K562 (cell line): Measurements from ENCODE around the gene ATP6V0C.
"Not testable (repeated sequence)": the region's sequence is repeated elsewhere in the genome, so short reads cannot be mapped to it uniquely, and the experiment has no call there.

ENCODE experiments used
- NFIC ChIP-seq: fragments of 450-650 bp; IDR thresholded peaks from 2 replicates; pipeline ENCODE4 v1.6.1; 2017; ENCODE audit warnings: mild to moderate bottlenecking, inconsistent platforms
- POLR2A ChIP-seq: fragments of 450-650 bp; conservative IDR thresholded peaks from 2 replicates; pipeline ENCODE4 v1.6.1; 2016
- SREBF2 ChIP-seq: sonication (generic); formaldehyde crosslinking; IDR thresholded peaks from 2 replicates; pipeline ENCODE4 v1.4.0; 2020; ENCODE audit warnings: mild to moderate bottlenecking, missing genetic modification reagents
- YY1 ChIP-seq, 3 experiments: IDR thresholded peaks; 2 replicates each; pipeline ENCODE4 v1.6.1; 2011; ENCODE audit warnings: low read length in 2 of 3, mild to moderate bottlenecking in 2 of 3, moderate library complexity in 2 of 3, borderline replicate concordance in 1 of 3, control low read depth in 1 of 3, low read depth in 1 of 3; ENCODE audit not compliant: insufficient read depth in 3 of 3, insufficient replicate concordance in 2 of 3, control insufficient read depth in 1 of 3, insufficient read length in 1 of 3; ENCODE audit errors: extremely low read depth in 1 of 3
- TF ChIP-seq, protein P1 (sequence below): fragments of 150-350 bp; IDR thresholded peaks from 2 replicates; pipeline ENCODE4 v1.6.1; 2014; ENCODE audit warnings: low read depth, mild to moderate bottlenecking, low read length, borderline replicate concordance
- TF ChIP-seq, protein P2 (sequence below): sonication (generic); formaldehyde crosslinking; IDR thresholded peaks from 2 replicates; pipeline ENCODE4 v1.9.0; 2022; ENCODE audit warnings: mild to moderate bottlenecking, missing genetic modification reagents
- TF ChIP-seq, protein P3 (sequence below): IDR thresholded peaks from 2 replicates; pipeline ENCODE4 v1.6.1; 2011; ENCODE audit warnings: borderline replicate concordance, low read depth, mild to moderate bottlenecking, moderate library complexity, low read length; ENCODE audit not compliant: insufficient read depth, poor library complexity, severe bottlenecking
- TF ChIP-seq, protein P4 (sequence below), 3 experiments: IDR thresholded peaks in 2 of 3; conservative IDR thresholded peaks in 1 of 3; 2 replicates each; pipeline ENCODE4 v1.5.1; 2011 to 2012; ENCODE audit warnings: low read length in 3 of 3, mild to moderate bottlenecking in 3 of 3, control low read depth in 2 of 3, improper control_type of control experiment in 1 of 3, inconsistent platforms in 1 of 3, low read depth in 1 of 3, mixed read lengths in 1 of 3, moderate library complexity in 1 of 3; ENCODE audit not compliant: insufficient read depth in 2 of 3

DNA sequence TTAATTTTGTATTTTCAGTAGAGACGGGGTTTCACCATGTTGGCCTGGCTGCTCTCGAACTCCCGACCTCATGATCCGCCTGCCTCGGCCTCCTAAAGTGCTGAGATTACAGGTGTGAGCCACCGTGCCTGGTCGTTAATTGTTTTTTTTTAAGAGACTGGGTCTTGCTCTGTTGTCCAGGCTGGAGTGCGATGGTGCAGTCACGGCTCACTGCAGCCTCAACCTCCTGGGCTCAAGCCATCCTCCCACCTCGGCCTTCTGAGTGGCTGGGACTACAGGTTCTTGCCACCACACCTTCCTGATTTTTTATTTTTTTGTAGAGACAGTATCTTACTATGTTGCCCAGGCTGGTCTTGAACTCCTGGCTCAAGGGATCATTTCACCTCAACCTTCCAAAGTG is 33.8 kb upstream of the ATP6V0C start:
- not testable (repeated sequence) for TF ChIP-seq SREBF2 (CRISPR knock-in tag); NFIC; POLR2A; YY1 (IDR thresholded peaks at IDR 0.05; ENCODE audit: borderline replicate concordance in 1 of 3, control insufficient read depth in 1 of 3, extremely low read depth in 1 of 3, insufficient read depth in 3 of 3, insufficient read length in 1 of 3, insufficient replicate concordance in 2 of 3, low read depth in 1 of 3, low read length in 2 of 3)
- TF ChIP-seq, protein P1, sequence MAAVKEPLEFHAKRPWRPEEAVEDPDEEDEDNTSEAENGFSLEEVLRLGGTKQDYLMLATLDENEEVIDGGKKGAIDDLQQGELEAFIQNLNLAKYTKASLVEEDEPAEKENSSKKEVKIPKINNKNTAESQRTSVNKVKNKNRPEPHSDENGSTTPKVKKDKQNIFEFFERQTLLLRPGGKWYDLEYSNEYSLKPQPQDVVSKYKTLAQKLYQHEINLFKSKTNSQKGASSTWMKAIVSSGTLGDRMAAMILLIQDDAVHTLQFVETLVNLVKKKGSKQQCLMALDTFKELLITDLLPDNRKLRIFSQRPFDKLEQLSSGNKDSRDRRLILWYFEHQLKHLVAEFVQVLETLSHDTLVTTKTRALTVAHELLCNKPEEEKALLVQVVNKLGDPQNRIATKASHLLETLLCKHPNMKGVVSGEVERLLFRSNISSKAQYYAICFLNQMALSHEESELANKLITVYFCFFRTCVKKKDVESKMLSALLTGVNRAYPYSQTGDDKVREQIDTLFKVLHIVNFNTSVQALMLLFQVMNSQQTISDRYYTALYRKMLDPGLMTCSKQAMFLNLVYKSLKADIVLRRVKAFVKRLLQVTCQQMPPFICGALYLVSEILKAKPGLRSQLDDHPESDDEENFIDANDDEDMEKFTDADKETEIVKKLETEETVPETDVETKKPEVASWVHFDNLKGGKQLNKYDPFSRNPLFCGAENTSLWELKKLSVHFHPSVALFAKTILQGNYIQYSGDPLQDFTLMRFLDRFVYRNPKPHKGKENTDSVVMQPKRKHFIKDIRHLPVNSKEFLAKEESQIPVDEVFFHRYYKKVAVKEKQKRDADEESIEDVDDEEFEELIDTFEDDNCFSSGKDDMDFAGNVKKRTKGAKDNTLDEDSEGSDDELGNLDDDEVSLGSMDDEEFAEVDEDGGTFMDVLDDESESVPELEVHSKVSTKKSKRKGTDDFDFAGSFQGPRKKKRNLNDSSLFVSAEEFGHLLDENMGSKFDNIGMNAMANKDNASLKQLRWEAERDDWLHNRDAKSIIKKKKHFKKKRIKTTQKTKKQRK: not testable (repeated sequence)
- TF ChIP-seq, protein P2, sequence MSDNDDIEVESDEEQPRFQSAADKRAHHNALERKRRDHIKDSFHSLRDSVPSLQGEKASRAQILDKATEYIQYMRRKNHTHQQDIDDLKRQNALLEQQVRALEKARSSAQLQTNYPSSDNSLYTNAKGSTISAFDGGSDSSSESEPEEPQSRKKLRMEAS (CRISPR knock-in tag): not testable (repeated sequence)
- TF ChIP-seq, protein P3, sequence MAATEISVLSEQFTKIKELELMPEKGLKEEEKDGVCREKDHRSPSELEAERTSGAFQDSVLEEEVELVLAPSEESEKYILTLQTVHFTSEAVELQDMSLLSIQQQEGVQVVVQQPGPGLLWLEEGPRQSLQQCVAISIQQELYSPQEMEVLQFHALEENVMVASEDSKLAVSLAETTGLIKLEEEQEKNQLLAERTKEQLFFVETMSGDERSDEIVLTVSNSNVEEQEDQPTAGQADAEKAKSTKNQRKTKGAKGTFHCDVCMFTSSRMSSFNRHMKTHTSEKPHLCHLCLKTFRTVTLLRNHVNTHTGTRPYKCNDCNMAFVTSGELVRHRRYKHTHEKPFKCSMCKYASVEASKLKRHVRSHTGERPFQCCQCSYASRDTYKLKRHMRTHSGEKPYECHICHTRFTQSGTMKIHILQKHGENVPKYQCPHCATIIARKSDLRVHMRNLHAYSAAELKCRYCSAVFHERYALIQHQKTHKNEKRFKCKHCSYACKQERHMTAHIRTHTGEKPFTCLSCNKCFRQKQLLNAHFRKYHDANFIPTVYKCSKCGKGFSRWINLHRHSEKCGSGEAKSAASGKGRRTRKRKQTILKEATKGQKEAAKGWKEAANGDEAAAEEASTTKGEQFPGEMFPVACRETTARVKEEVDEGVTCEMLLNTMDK: not testable (repeated sequence)
- TF ChIP-seq, protein P4, sequence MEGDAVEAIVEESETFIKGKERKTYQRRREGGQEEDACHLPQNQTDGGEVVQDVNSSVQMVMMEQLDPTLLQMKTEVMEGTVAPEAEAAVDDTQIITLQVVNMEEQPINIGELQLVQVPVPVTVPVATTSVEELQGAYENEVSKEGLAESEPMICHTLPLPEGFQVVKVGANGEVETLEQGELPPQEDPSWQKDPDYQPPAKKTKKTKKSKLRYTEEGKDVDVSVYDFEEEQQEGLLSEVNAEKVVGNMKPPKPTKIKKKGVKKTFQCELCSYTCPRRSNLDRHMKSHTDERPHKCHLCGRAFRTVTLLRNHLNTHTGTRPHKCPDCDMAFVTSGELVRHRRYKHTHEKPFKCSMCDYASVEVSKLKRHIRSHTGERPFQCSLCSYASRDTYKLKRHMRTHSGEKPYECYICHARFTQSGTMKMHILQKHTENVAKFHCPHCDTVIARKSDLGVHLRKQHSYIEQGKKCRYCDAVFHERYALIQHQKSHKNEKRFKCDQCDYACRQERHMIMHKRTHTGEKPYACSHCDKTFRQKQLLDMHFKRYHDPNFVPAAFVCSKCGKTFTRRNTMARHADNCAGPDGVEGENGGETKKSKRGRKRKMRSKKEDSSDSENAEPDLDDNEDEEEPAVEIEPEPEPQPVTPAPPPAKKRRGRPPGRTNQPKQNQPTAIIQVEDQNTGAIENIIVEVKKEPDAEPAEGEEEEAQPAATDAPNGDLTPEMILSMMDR (IDR thresholded peaks at IDR 0.05 in 2 of 3, conservative IDR thresholded peaks at IDR 0.05 in 1 of 3; ENCODE audit: insufficient read depth in 2 of 3, low read depth in 1 of 3, low read length in 3 of 3): not testable (repeated sequence)
